Testis (tissue), 3 donors: ENCODE results near the gene NPM1. TPM values are rescaled to one million over a fixed set of nuclear protein-coding genes. Genes with fewer than 3 reads are reported as not detected.

ENCODE experiments used
- DNase-seq: peaks from one replicate; pipeline ENCODE4 v3.0.0-alpha.2; 2019
- H3K27ac ChIP-seq, 2 donors: fragments of 200-600 bp; sonication (generic); one replicate each; pipeline ENCODE4 v1.5.1; 2019
- H3K27me3 ChIP-seq: fragments of 200-600 bp; sonication (generic); one replicate; pipeline ENCODE4 v1.5.1; 2019
- H3K36me3 ChIP-seq: fragments of 200-600 bp; sonication (generic); one replicate; pipeline ENCODE4 v1.5.1; 2017; ENCODE audit warnings: low read depth; ENCODE audit errors: missing control alignments
- H3K4me1 ChIP-seq: fragments of 200-600 bp; sonication (generic); one replicate; pipeline ENCODE4 v1.5.1; 2019
- H3K4me3 ChIP-seq, 2 donors: fragments of 200-600 bp; sonication (generic); one replicate each; pipeline ENCODE4 v1.5.1; 2017 to 2019
- H3K9me3 ChIP-seq: fragments of 200-600 bp; sonication (generic); one replicate; pipeline ENCODE4 v1.5.1; 2017
- CTCF ChIP-seq, 3 experiments: fragments of 450-650 bp in 2 of 3; fragments of 200-600 bp in 1 of 3; sonication (generic) in 1 of 3; IDR thresholded peaks; one replicate each; pipeline ENCODE4 v1.5.1; 2016 to 2019; ENCODE audit warnings: antibody characterized with exemption in 3 of 3, mild to moderate bottlenecking in 2 of 3, moderate library complexity in 1 of 3
- POLR2A ChIP-seq: fragments of 450-650 bp; IDR thresholded peaks from one replicate; pipeline ENCODE4 v1.6.1; 2017; ENCODE audit warnings: antibody characterized with exemption, mild to moderate bottlenecking, moderate library complexity
- WGBS, 2 donors: methylation state at CpG; one replicate each; pipeline ENCODE4 v1.1.5; 2018; 5-methylcytosine and 5-hydroxymethylcytosine counted together
- intact Hi-C: fragments of 100-400 bp; cut with DNase I; formaldehyde crosslinking; loops from one replicate; pipeline ENCODE4 v1.15.1; 2023; ENCODE audit warnings: low total_unique reads
- polyA plus RNA-seq: library from polyadenylated mRNA; stranded (reverse); fragments of 350-450 nt; fragmentation: Illumina TruSeq; extraction: RNeasy Lipid Tissue Mini Kit (QIAGEN cat#74804); gene quantifications from one replicate; pipeline ENCODE4 v1.2.3, GENCODE V29; 2014; ENCODE audit warnings: low read depth, low replicate concordance; ENCODE audit not compliant: insufficient read depth
- total RNA-seq, 2 donors: library from RNA; depleted of rRNA; stranded (reverse); fragments of >200 nt; gene quantifications; one replicate each; pipeline ENCODE4 v1.2.3, GENCODE V29; 2016

NPM1 gene
- total and polyA plus RNA-seq, 3 donors from 2014 or later: 398 to 835 (median 430) TPM

GRCh38 chr5:171432076-171432475, 44.4 kb downstream of the NPM1 start:
- Histone ChIP-seq H3K36me3 (no peaks in the 10 kb centered on the region), H3K27me3 (no peaks in the 10 kb centered on the region), H3K27ac (no peak overlapping the region), H3K4me3 (no peak overlapping the region), H3K4me1 (no peaks in the 10 kb centered on the region), H3K9me3 (no peaks in the 10 kb centered on the region)
- 66 to 70% methylated on average over 8 of the region's 8 CpGs for WGBS, 2 donors
- DNase-seq: no peak
- intact Hi-C loops: no loop called here
- no peak for TF ChIP-seq CTCF (IDR thresholded peaks at IDR 0.05)
- TF ChIP-seq POLR2A: no peak

GRCh38 chr5:171432583-171433351, 45.1 kb downstream of the NPM1 start:
- no peak for DNase-seq
- Histone ChIP-seq H3K4me3 (no peak overlapping the region), H3K4me1 (no peaks in the 10 kb centered on the region), H3K9me3 (no peaks in the 10 kb centered on the region), H3K27me3 (no peaks in the 10 kb centered on the region), H3K27ac (no peak overlapping the region), H3K36me3 (no peaks in the 10 kb centered on the region)
- intact Hi-C loops: no loop called here
- no peak for TF ChIP-seq CTCF (IDR thresholded peaks at IDR 0.05)
- no peak for TF ChIP-seq POLR2A
- 91 to 95% methylated on average over 11 to 16 of the region's 16 CpGs for WGBS, 2 donors

GRCh38 chr5:171433352-171433698, 45.7 kb downstream of the NPM1 start:
- Histone ChIP-seq H3K4me3 (no peak overlapping the region), H3K4me1 (no peaks in the 10 kb centered on the region), H3K27ac (no peak overlapping the region), H3K36me3 (no peaks in the 10 kb centered on the region), H3K27me3 (no peaks in the 10 kb centered on the region), H3K9me3 (no peaks in the 10 kb centered on the region)
- TF ChIP-seq POLR2A (no peak), CTCF (IDR thresholded peaks at IDR 0.05) (no peak)
- 83 to 88% methylated on average over 3 to 6 of the region's 6 CpGs for WGBS, 2 donors
- intact Hi-C loops: no loop called here
- no peak for DNase-seq

- DNase-seq: no peak
- no peak overlapping the region for H3K4me3 ChIP-seq
- no peak for TF ChIP-seq CTCF (IDR thresholded peaks at IDR 0.05)
- TF ChIP-seq POLR2A: no peak
- no peak overlapping the region for H3K27ac ChIP-seq
- no peaks in the 10 kb centered on the region for H3K4me1 ChIP-seq
- intact Hi-C loops: no loop called here
- WGBS, 2 donors: 71 to 95% methylated on average over 4 to 5 of the region's 5 CpGs
- no peaks in the 10 kb centered on the region for H3K27me3 ChIP-seq
- no peaks in the 10 kb centered on the region for H3K9me3 ChIP-seq
- H3K36me3 ChIP-seq: no peaks in the 10 kb centered on the region
These were observed 46.5 kb downstream of the NPM1 start for GRCh38 chr5:171433982-171434676.
